Measurements from ENCODE around the gene NRTN. TPM values are rescaled to one million over a fixed set of nuclear protein-coding genes. Genes with fewer than 3 reads are reported as not detected.

NRTN gene
- total RNA-seq, 1 donor from 2014 or later = 1.0 TPM

GRCh38 chr19:5782945-5783919, 21.6 kb upstream of the NRTN start:
- H3K36me3 ChIP-seq (ENCODE audit: control insufficient read depth, insufficient read depth, low read length) = peaks cover 3% of the 10 kb centered on the region
- H3K27me3 ChIP-seq (ENCODE audit: control insufficient read depth, insufficient read depth, low read length) = no peaks in the 10 kb centered on the region
- no peak for DNase-seq (ENCODE audit: low read depth)
- no peak overlapping the region for H3K4me3 ChIP-seq (ENCODE audit: low read depth, low read length)
- no peak for TF ChIP-seq CTCF (IDR thresholded peaks at IDR 0.05; ENCODE audit: insufficient read depth, low read length, poor library complexity, severe bottlenecking)

GRCh38 chr19:5784581-5785147, 20.2 kb upstream of the NRTN start, which contains the start of gene PRR22:
Gene PRR22, minus strand, starts transcription at chr19:5784746. Its CDS starts 86 bp downstream, at chr19:5784660.
- peaks cover 3% of the 10 kb centered on the region for H3K36me3 ChIP-seq (ENCODE audit: control insufficient read depth, insufficient read depth, low read length)
- no peak for DNase-seq (ENCODE audit: low read depth)

GRCh38 chr19:5785423-5785822, 19.4 kb upstream of the NRTN start:
- H3K27me3 ChIP-seq (ENCODE audit: control insufficient read depth, insufficient read depth, low read length) = no peaks in the 10 kb centered on the region
- peaks cover 3% of the 10 kb centered on the region for H3K36me3 ChIP-seq (ENCODE audit: control insufficient read depth, insufficient read depth, low read length)
- no peak for TF ChIP-seq CTCF (IDR thresholded peaks at IDR 0.05; ENCODE audit: insufficient read depth, low read length, poor library complexity, severe bottlenecking)
- no peak for DNase-seq (ENCODE audit: low read depth)
- no peak overlapping the region for H3K4me3 ChIP-seq (ENCODE audit: low read depth, low read length)

More at GRCh38 chr19:5784581-5785147, 20.2 kb upstream of the NRTN start, which contains the start of gene PRR22:
- Histone ChIP-seq H3K27me3 (ENCODE audit: control insufficient read depth, insufficient read depth, low read length) (no peaks in the 10 kb centered on the region), H3K4me3 (ENCODE audit: low read depth, low read length) (no peak within 1 kb of the TSS)
- TF ChIP-seq CTCF (IDR thresholded peaks at IDR 0.05; ENCODE audit: insufficient read depth, low read length, poor library complexity, severe bottlenecking) = no peak

- H3K36me3 ChIP-seq (ENCODE audit: control insufficient read depth, insufficient read depth, low read length) = peaks cover 3% of the 10 kb centered on the region
- H3K4me3 ChIP-seq (ENCODE audit: low read depth, low read length) = no peak overlapping the region
- TF ChIP-seq CTCF (IDR thresholded peaks at IDR 0.05; ENCODE audit: insufficient read depth, low read length, poor library complexity, severe bottlenecking) = no peak
Observed at GRCh38 chr19:5786593-5787408, 18.1 kb upstream of the NRTN start.

GRCh38 chr19:5787409-5788182, 17.3 kb upstream of the NRTN start:
- Histone ChIP-seq H3K27me3 (ENCODE audit: control insufficient read depth, insufficient read depth, low read length) (no peaks in the 10 kb centered on the region), H3K4me3 (ENCODE audit: low read depth, low read length) (no peak overlapping the region), H3K36me3 (ENCODE audit: control insufficient read depth, insufficient read depth, low read length) (peaks cover 3% of the 10 kb centered on the region)
- DNase-seq (ENCODE audit: low read depth) = no peak
- no peak for TF ChIP-seq CTCF (IDR thresholded peaks at IDR 0.05; ENCODE audit: insufficient read depth, low read length, poor library complexity, severe bottlenecking)

More at GRCh38 chr19:5786593-5787408, 18.1 kb upstream of the NRTN start:
- no peak for DNase-seq (ENCODE audit: low read depth)
- no peaks in the 10 kb centered on the region for H3K27me3 ChIP-seq (ENCODE audit: control insufficient read depth, insufficient read depth, low read length)
